NCI-H2196 (cell line): Measurements from ENCODE around the gene TBC1D13.
A peak's percentile ranks its signal among the peaks of the same experiment; 100 is the strongest.

Experiments
- DNase-seq: peaks from one replicate; lab custom pipeline; 2025; ENCODE audit not compliant: unreplicated experiment; lab: John Stamatoyannopoulos, UW

The TBC1D13 gene

DNA sequence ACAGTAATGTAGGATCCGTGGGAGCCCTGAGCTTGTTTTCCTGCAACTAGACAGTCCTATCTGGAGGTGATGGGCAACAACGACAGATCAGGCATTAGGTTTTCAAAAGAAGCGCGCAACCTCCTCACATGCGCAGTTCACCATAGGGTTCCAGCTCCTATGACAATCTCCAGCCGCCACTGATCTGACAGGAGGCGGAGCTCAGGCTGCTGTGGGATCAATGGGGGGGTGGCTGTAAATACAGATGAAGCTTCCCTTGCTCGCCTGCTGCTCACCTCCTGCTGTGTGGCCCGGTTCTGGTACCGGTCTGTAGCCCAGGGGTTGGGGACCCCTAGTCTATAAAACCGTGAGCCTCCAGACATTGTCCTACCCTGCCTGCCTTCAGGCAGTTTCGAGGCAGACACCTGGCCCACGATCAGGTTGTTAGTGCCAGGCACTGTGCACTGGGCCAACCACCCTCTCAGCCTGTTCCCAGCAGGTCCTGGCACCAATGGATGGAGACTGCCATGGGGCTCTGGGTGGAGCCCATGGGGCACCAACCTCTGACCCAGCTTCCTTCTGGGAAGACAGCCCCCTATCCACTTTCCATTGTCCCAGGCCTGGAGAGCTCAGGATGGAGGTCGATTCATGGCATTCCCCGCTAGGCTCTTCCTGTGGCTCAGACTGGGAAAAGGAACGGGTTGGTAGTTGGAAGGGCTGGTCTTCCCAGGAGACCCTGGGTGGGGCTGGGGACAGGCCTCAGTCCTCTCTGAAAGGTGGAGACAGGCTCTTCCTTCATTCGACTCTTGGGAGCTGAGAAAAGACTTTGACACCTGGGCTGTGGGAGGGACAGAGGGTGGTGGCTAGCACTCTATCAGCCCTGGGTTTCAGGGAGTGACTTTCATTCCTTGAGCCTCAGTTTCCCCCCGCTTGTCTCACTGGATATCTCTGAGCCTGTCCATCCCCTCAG, 32.9 kb downstream of the TBC1D13 start:
- DNase-seq: peak; percentile 65

DNA sequence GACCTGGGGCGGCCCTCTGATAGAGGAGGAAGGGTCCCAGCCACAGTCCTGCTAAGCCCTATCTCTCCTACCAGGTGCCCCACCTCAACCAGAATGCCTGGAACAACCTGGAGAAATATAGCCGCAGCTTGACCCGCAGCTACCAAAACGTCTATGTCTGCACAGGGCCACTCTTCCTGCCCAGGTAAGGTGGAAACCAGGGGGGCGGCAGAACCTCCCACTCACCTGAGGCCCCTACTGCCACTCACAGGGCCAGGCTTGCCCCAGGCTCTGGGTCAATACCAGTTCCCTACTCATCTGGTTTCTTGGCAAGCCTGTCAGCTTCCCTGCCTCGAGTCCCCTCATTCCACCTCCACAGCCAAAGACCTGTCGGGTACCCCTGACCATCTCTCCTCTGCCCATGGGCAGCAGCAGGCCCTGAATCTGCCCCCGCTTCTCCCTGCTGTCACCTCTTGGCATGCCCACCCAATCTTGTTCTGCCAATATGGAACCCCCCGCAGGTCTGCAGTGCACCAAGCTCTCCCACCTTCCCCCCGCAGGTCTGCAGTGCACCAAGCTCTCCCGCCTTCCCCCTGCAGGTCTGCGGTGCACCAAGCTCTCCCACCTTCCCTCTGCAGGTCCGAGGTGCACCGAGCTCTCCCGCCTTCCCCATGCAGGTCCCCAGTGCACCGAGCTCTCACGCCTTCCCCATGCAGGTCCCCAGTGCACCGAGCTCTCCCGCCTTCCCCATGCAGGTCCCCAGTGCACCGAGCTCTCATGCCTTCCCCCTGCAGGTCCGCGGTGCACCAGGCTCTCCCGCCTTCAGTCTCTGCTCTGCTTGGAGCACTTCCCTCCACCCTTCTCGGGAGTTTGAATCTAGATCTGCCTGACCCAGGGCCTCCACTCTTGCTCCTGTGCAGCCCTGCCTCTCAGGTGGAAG, 33.9 kb downstream of the TBC1D13 start:
- no peak for DNase-seq

DNA sequence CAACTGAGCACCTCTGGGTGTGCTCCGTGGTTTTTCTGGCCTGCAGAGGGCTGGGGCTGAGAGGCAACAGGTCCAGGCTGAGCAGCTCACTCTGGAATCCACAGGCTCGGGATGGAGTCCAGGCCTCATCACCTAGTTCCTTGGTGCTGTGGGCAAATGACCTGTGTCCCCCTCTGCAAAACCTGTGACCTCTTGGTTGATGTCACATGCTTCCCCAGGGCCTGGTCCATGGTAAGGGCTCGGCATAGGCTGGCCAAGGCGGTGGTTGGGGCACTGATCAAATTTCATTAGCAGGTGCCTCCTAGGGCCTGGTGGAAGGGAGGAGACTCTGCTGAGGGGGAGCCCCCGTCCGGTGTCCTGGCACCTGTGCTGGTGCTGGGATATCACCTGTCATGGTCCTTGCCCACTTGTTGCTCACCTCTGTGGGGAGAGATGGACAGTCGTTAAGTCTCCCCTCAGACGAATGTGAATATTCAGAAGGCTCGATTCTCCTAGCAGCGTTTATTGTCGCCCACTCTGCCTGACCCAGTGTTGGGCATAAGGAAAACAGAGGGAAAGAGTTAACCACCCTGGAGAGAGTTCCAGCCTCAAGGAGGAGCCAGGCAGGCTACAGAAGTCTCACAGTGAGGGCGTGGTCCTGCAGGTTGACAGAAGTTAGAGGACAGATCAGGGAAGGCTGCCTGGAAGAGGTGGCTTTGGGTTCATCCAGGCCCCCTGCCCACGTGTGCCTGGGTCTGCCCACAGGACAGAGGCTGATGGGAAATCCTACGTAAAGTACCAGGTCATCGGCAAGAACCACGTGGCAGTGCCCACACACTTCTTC, 34.7 kb downstream of the TBC1D13 start:
- DNase-seq: peak; percentile 30

- no peak for DNase-seq
Observed at GRCh38 chr9:128822407-128823042, 35.5 kb downstream of the TBC1D13 start.

DNA sequence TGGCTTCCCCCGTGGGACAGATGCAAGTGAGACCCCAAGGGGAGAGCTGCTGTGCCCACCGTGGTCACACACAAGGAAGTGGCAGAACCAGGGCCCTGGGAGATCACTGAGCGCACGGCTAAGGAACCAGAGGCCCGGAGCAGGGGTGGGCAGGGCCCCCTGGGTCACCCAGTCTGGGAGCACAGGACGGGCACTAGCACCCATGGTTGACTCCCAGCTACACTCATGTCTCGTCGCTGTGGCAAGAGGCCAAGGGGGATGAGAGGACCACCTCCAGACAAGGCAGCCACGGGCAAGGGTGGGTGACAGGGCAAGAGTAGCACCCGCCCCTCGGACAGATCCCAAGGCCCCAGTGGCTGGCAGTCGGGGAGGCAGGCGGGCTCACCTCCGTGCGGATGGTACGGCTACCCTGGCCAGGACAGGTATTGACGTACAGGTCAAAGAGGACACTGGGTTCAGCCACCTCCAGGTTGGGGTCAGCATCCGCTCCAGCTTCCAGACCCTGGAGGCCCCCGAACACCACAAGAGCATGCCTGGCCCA, 36.4 kb downstream of the TBC1D13 start:
- DNase-seq: no peak

GRCh38 chr9:128823903-128824406, 36.9 kb downstream of the TBC1D13 start:
- DNase-seq: no peak

DNA sequence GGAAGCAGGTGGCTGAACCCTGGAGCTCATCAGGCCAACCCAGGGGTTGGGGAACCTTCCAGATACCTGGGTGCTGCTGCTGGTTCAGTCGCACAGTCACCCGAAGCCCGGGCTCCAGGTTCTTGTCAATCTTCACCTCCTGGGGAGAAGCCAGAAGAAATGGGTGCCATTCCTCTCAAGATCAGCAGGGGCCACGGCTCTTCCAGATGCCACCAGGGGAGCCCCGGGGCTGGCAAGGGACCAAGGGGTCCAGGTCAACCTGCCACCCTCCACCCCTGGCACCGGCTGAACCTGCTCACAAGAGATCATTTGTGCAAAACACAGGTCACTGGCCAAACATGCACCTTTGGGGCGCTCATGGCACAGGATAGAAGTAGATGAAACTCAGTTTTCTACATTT, 37.9 kb downstream of the TBC1D13 start:
- no peak for DNase-seq

- DNase-seq: no peak
Observed at GRCh38 chr9:128825923-128826700, 39.1 kb downstream of the TBC1D13 start.

- no peak for DNase-seq
Observed at GRCh38 chr9:128828267-128828666, 41.2 kb downstream of the TBC1D13 start.

- no peak for DNase-seq
Observed at GRCh38 chr9:128828719-128829452, 41.8 kb downstream of the TBC1D13 start.

- peak; percentile 96 for DNase-seq
Observed at GRCh38 chr9:128829477-128830251, 42.6 kb downstream of the TBC1D13 start, which contains the start of gene SPOUT1. Gene SPOUT1, minus strand, starts transcription at chr9:128829794. Its CDS starts 14 bp downstream, at chr9:128829780.

DNA sequence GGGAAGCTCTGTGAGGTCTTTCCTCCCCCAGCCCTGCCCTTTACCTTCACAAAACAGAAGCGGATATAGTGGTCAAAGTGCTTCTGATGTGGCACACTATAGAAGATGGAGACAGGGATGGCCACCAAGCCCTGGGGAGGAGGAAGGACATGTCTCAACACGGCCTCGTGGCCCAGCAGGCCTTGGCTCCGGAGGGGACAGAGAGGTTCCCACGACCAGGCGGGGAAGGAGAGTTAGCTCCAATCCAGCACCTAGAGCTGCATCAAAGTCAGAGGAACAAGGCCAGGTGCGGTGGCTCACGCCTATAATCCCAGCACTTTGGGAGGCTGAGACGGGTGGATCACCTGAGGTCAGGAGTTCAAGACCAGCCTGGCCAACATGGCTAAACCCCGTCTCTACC, 46.6 kb downstream of the TBC1D13 start:
- no peak for DNase-seq

DNA sequence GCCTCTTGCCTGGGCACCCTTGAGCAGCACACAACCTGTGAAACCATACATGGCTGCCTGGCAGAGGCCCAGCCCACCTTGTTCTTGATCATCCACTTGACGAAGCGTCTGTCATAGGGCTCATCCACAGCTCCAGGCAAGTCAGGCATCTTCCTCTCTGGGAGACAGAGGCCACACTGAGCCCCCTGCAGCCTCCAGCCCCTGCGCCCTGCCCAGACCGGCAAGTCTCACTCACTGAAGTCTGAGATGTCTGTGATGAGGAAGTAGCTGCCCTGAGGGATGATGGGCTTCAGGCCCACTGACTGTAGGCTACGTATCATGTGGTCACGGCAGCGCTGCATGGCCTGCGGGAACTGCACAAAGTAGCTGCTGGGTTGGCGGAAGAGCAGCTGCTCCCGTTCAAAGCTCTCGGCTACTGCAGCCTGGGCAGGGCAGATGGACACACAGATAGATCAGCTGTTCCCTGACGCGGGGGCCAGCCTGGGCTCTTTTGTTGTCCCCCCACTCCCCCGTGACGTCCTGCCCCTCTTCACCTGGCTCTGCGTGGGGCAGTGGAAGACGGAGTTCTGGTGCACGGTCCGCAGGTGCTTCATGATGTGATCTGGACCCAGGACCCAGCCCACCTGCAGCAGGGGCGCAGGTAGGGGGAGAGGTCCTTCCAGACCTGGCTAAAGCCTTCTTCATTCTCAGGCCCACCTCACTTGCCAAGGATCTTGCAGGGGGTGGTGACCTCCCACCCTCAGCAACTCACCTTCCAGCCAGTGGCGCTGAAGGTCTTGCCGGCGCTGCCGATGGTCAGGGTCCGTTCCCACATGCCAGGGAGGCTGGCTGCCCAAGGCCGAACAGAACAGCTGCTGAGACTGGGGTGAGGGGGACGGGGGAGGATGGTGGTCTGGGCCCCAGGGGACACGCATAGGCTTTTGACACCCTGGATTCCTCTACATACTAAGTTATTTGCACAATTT, 48.5 kb downstream of the TBC1D13 start:
- DNase-seq: no peak

- DNase-seq: no peak
Observed at GRCh38 chr9:128836509-128837145, 49.6 kb downstream of the TBC1D13 start.

- DNase-seq: no peak
Observed at GRCh38 chr9:128838338-128838737, 51.3 kb downstream of the TBC1D13 start.

DNA sequence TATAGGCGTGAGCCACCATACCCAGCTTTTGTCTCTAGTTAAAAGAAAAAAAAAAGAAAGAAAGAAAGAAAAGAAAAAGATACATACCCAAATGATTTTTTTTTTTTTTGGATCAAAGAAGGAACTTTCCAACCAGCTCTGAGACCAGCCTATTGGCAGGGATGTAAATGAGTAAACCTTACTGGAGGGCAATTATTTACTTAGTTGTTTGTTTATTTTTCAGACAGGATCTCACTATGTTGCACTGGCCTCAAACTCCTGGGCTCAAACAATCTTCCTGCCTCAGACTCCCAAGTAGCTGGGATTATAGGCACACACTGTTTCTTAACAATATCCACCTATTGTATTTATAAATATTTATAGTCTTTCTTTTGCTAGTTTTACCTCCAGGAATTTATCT, 53.5 kb downstream of the TBC1D13 start:
- DNase-seq: no peak
